Esophagus muscularis mucosa (tissue), 4 donors: ENCODE data around the gene DGKD. TPM values are rescaled to one million over a fixed set of nuclear protein-coding genes. Genes with fewer than 3 reads are reported as not detected.
"Not testable (repeated sequence)": the region's sequence is repeated elsewhere in the genome, so short reads cannot be mapped to it uniquely, and the experiment has no call there.

ENCODE experiments used
- DNase-seq: peaks from one replicate; pipeline ENCODE4 v3.0.0-alpha.2; 2017; ENCODE audit errors: extremely low spot score
- H3K27ac ChIP-seq, 4 donors: fragments of 200-600 bp; sonication (generic); replicated peaks in 1 of 4; 1 replicate in 3 of 4; 2 replicates in 1 of 4; pipeline ENCODE4 v1.5.1; 2016 to 2019; ENCODE audit warnings: mild to moderate bottlenecking in 1 of 4
- H3K27me3 ChIP-seq, 4 donors: fragments of 200-600 bp; sonication (generic); one replicate each; pipeline versions ENCODE4 v1.5.1 to v1.6.0; 2016 to 2019
- H3K36me3 ChIP-seq, 4 donors: fragments of 200-600 bp; sonication (generic); one replicate each; pipeline ENCODE4 v1.5.1; 2016 to 2019
- H3K4me1 ChIP-seq, 4 donors: fragments of 200-600 bp; sonication (generic); one replicate each; pipeline ENCODE4 v1.5.1; 2016 to 2019
- H3K4me3 ChIP-seq, 4 donors: fragments of 200-600 bp; sonication (generic); 1 replicate in 2 of 4; 2 replicates in 2 of 4; pipeline ENCODE4 v1.5.1; 2016 to 2019; ENCODE audit warnings: mild to moderate bottlenecking in 4 of 4, moderate library complexity in 1 of 4
- H3K9me3 ChIP-seq, 4 donors: fragments of 200-600 bp; sonication (generic); 1 replicate in 3 of 4; 2 replicates in 1 of 4; pipeline ENCODE4 v1.5.1; 2016 to 2019
- EP300 ChIP-seq: sonication (generic); formaldehyde crosslinking; IDR thresholded peaks from one replicate; pipeline ENCODE4 v1.6.1; 2017; ENCODE audit warnings: antibody characterized with exemption
- POLR2A ChIP-seq: fragments of 450-650 bp; IDR thresholded peaks from one replicate; pipeline ENCODE4 v1.6.1; 2017; ENCODE audit warnings: antibody characterized with exemption, moderate library complexity, mild to moderate bottlenecking, low read depth
- POLR2AphosphoS5 ChIP-seq, 2 donors: sonication (generic); formaldehyde crosslinking; IDR thresholded peaks; one replicate each; pipeline ENCODE4 v1.6.1; 2017; ENCODE audit warnings: antibody characterized with exemption in 2 of 2
- WGBS: methylation state at CpG from one replicate; pipeline ENCODE4 v1.1.5; 2018; 5-methylcytosine and 5-hydroxymethylcytosine counted together
- intact Hi-C: fragments of 100-400 bp; cut with DNase I; formaldehyde crosslinking; loops from one replicate; pipeline ENCODE4 v1.15.1; 2023
- total RNA-seq, 4 donors: library from RNA; depleted of rRNA; stranded (reverse); fragments of >200 nt; gene quantifications; one replicate each; pipeline versions ENCODE4 v1.1.0 to v1.2.1, GENCODE V29; 2016
- TF ChIP-seq, protein P1 (sequence below), 3 experiments: fragments of 200-600 bp in 2 of 3; fragments of 450-650 bp in 1 of 3; sonication (generic) in 2 of 3; IDR thresholded peaks; one replicate each; pipeline ENCODE4 v1.5.1; 2017 to 2019; ENCODE audit warnings: antibody characterized with exemption in 3 of 3, mild to moderate bottlenecking in 2 of 3, moderate library complexity in 1 of 3

The DGKD gene
- total RNA-seq, 4 donors from 2014 or later, result 11.6 to 16.1 (median 13.3) TPM

DNA sequence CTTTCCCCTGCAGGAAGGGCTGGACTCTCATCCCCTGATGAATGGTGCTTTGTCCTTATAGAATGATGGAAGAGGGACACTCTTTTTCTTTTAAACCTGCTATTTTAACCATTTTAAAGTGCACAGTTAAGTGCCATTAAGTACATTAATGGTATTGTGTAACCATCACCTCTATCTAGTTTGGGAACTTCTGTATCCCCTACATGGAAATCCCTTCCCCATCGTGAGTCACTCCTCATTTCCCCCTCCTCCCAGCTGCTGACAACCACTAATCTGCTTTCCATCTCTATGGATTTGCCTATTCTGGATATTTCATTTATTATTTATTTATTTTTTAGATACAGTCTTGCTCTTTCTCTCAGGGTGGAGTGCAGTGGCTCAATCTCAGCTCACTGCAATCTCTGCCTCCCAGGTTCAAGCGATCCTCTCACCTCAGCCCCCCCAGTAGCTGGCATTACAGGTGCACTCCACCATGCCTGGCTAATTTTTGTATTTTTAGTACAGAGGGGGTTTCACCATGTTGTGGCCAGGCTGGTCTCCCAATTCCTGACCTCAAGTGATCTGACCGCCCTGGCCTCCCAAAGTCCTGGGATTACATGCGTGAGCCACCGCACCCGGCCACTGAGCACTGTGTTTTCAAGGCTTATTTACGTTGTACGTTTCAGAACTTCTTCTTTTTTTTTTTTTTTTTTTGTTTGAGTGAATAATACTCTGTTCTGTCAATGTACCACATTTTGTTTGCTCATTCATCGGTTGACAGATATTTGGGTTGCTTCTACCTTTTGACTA, 15.8 kb downstream of the DGKD start:
- Histone ChIP-seq H3K27ac (no peak overlapping the region), H3K4me3 (no peak overlapping the region), H3K9me3 (no peaks in the 10 kb centered on the region), H3K27me3 (no peaks in the 10 kb centered on the region), H3K36me3 (peaks cover 0 to 18% (median 0%) of the 10 kb centered on the region in 4 donors), H3K4me1 (peaks cover 0 to 14% (median 4%) of the 10 kb centered on the region in 4 donors)
- DNase-seq, result no peak
- TF ChIP-seq, protein P1, sequence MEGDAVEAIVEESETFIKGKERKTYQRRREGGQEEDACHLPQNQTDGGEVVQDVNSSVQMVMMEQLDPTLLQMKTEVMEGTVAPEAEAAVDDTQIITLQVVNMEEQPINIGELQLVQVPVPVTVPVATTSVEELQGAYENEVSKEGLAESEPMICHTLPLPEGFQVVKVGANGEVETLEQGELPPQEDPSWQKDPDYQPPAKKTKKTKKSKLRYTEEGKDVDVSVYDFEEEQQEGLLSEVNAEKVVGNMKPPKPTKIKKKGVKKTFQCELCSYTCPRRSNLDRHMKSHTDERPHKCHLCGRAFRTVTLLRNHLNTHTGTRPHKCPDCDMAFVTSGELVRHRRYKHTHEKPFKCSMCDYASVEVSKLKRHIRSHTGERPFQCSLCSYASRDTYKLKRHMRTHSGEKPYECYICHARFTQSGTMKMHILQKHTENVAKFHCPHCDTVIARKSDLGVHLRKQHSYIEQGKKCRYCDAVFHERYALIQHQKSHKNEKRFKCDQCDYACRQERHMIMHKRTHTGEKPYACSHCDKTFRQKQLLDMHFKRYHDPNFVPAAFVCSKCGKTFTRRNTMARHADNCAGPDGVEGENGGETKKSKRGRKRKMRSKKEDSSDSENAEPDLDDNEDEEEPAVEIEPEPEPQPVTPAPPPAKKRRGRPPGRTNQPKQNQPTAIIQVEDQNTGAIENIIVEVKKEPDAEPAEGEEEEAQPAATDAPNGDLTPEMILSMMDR (IDR thresholded peaks at IDR 0.05), result no peak
- TF ChIP-seq POLR2AphosphoS5 (IDR thresholded peaks at IDR 0.05), result no peak
- TF ChIP-seq EP300, result no peak
- no peak for TF ChIP-seq POLR2A
- intact Hi-C loops, result no loop called here
- WGBS, result 85% methylated on average over 9 of the region's 9 CpGs

DNA sequence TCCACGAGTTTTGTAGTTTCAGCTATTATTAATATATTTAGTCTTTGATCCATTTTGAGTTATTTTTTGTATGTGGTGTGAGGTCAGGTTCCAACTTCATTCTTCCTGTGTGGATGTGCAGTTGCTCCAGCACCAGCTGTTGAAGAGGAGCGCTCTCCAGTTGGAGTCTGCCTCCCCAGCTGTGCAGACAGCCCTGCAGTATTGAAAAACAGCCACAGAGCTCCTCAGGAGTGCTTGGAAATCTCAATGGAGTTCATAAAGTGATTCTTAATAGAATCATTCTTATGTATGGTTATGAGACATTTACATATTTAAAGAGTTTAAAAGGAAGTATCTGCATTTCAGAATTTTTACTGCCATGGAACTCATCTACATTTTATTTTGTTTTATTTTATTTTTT, 17.3 kb downstream of the DGKD start:
- Histone ChIP-seq H3K27ac (no peak overlapping the region), H3K27me3 (no peaks in the 10 kb centered on the region), H3K36me3 (peaks cover 0 to 18% (median 0%) of the 10 kb centered on the region in 4 donors), H3K9me3 (no peaks in the 10 kb centered on the region), H3K4me1 (peaks cover 0 to 14% (median 4%) of the 10 kb centered on the region in 4 donors), H3K4me3 (no peak overlapping the region)
- DNase-seq, result no peak
- intact Hi-C loops, result no loop called here
- 64% methylated on average over 2 of the region's 2 CpGs for WGBS
- no peak for TF ChIP-seq POLR2A
- no peak for TF ChIP-seq EP300
- TF ChIP-seq, protein P1 (IDR thresholded peaks at IDR 0.05), result no peak
- no peak for TF ChIP-seq POLR2AphosphoS5 (IDR thresholded peaks at IDR 0.05)

DNA sequence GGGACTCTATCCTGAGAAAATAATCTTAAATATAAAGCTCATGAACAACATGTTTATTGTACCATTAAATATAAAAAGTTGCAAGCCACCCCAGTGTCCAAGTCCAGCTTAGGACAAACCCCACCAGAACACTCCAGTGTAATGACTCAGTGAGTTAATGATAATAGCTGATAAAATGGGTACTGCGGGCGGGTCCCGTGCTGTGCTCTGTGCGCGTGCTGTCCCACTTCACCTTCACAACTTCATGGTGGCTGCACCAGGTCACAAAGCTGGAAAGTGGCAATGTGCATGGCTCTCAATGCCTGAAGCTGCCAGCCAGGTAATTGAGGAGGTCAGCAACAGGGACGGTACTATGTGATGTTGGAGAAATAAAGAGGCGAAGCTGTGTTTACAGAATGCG, 18.6 kb downstream of the DGKD start:
- Histone ChIP-seq H3K9me3 (no peaks in the 10 kb centered on the region), H3K4me1 (peaks cover 0 to 14% (median 4%) of the 10 kb centered on the region in 4 donors), H3K36me3 (peaks cover 0 to 18% (median 2%) of the 10 kb centered on the region in 4 donors), H3K27ac (no peak overlapping the region), H3K27me3 (no peaks in the 10 kb centered on the region), H3K4me3 (no peak overlapping the region)
- DNase-seq, result no peak
- intact Hi-C loops, result no loop called here
- TF ChIP-seq EP300 (no peak), POLR2A (no peak), POLR2AphosphoS5 (IDR thresholded peaks at IDR 0.05) (no peak)
- TF ChIP-seq, protein P1 (IDR thresholded peaks at IDR 0.05), result no peak
- WGBS, result 92% methylated on average over 8 of the region's 8 CpGs

DNA sequence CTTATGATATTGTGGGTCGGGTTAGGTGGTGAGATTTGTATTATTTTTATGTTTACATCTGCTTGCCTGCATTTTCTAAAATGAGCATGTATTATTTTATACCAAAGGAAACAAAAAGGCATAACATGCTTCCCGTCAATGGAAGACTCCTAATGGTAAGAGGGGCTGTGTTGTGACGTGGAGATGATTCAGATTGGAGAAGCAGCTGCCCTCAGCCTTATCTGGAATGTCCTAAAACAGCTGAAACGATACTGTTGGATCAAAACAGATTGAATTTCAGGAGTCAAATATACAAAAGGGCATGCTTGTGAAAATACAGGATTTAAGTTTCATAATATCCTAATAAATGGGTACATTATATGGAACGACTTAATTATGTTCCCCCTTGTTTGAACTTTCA, 19.0 kb downstream of the DGKD start:
- H3K27ac ChIP-seq, result no peak overlapping the region
- 89% methylated on average over 5 of the region's 5 CpGs for WGBS
- peaks cover 0 to 18% (median 2%) of the 10 kb centered on the region in 4 donors for H3K36me3 ChIP-seq
- intact Hi-C loops, result no loop called here
- H3K4me1 ChIP-seq, result peaks cover 0 to 14% (median 4%) of the 10 kb centered on the region in 4 donors
- H3K27me3 ChIP-seq, result no peaks in the 10 kb centered on the region
- H3K9me3 ChIP-seq, result no peaks in the 10 kb centered on the region
- no peak for TF ChIP-seq POLR2AphosphoS5 (IDR thresholded peaks at IDR 0.05)
- TF ChIP-seq, protein P1 (IDR thresholded peaks at IDR 0.05), result no peak
- H3K4me3 ChIP-seq, result no peak overlapping the region
- no peak for DNase-seq

DNA sequence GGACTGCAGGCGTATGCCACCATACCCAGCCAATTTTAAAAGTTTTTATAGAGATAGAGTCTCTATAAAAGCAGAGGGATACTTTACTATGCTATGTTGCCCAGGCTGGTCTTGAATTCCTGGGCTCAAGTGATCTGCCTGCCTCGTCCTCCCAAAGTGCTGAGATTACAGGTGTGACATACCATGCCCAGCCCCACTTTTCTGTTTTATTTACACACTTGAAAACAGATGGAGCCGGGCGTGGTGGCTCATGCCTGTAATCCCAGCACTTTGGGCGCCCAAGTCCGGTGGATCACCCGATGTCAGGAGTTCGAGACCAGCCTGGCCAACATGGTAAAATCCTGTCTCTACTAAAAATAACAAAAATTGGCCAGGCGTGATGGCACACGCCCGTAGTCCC, 20.5 kb downstream of the DGKD start:
- H3K4me3 ChIP-seq, intact Hi-C loops, H3K9me3 ChIP-seq, H3K4me1 ChIP-seq, H3K27ac ChIP-seq, H3K27me3 ChIP-seq, DNase-seq: not testable (repeated sequence)
- H3K36me3 ChIP-seq, result peaks cover 0 to 18% (median 2%) of the 10 kb centered on the region in 4 donors
- WGBS, result 94% methylated on average over 11 of the region's 11 CpGs
